Measurements from ENCODE around the gene UBE2J2.

DNA sequence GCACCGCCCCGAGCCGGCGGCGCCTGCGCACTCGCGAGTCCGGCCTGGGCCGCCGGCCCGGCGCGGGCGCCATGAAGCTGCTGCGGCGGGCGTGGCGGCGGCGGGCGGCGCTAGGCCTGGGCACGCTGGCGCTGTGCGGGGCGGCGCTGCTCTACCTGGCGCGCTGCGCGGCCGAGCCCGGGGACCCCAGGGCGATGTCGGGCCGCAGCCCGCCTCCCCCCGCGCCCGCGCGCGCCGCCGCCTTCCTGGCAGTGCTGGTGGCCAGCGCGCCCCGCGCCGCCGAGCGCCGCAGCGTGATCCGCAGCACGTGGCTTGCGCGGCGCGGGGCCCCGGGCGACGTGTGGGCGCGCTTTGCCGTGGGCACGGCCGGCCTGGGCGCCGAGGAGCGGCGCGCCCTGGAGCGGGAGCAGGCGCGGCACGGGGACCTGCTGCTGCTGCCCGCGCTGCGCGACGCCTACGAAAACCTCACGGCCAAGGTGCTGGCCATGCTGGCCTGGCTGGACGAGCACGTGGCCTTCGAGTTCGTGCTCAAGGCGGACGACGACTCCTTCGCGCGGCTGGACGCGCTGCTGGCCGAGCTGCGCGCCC lies 41.4 kb downstream of the UBE2J2 start, which contains the start of gene B3GALT6:
- TF ChIP-seq, protein P1, sequence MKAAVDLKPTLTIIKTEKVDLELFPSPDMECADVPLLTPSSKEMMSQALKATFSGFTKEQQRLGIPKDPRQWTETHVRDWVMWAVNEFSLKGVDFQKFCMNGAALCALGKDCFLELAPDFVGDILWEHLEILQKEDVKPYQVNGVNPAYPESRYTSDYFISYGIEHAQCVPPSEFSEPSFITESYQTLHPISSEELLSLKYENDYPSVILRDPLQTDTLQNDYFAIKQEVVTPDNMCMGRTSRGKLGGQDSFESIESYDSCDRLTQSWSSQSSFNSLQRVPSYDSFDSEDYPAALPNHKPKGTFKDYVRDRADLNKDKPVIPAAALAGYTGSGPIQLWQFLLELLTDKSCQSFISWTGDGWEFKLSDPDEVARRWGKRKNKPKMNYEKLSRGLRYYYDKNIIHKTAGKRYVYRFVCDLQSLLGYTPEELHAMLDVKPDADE (IDR thresholded peaks at IDR 0.05): no peak
- TF ChIP-seq CTCF (conservative IDR thresholded peaks at IDR 0.05; ENCODE audit: low read depth in 2 of 2): no peak

Measured in GM23338 (cell line).